OCI-LY7 (cell line): ENCODE results near the gene SMIM14. TPM values are rescaled to one million over a fixed set of nuclear protein-coding genes. Genes with fewer than 3 reads are reported as not detected.

Experiments
- BruUV-seq: library from RNA; stranded (reverse); fragments of 400-500 nt; replicated peaks from 2 replicates; lab custom pipeline; 2021; lab: Mats Ljungman, UMichigan
- CTCF ChIA-PET: fragments of 300-600 bp; sonication (Branson Sonifier 250); formaldehyde crosslinking; loops from one replicate; lab custom pipeline; 2022; ENCODE audit warnings: antibody characterized with exemption; ENCODE audit not compliant: unreplicated experiment; lab: Charles Lee
- POLR2A ChIA-PET: fragments of 300-600 bp; sonication (Branson Sonifier 250); formaldehyde crosslinking; loops from one replicate; lab custom pipeline; 2022; ENCODE audit warnings: antibody characterized with exemption; lab: Charles Lee
- DNase-seq: peaks from one replicate; pipeline ENCODE4 v3.0.0-alpha.2; 2015; ENCODE audit warnings: low spot score
- H2AFZ ChIP-seq: fragments of 200-600 bp; sonication (generic), shearing (Covaris generic); 2 replicates; pipeline ENCODE4 v1.6.1; 2014; ENCODE audit warnings: mild to moderate bottlenecking, antibody characterized with exemption, low read length, moderate library complexity
- H3K27ac ChIP-seq: fragments of 200-600 bp; sonication (generic); 2 replicates; pipeline ENCODE4 v1.5.1; 2014; ENCODE audit warnings: mixed run types, low read depth, mild to moderate bottlenecking, moderate library complexity, low read length, inconsistent platforms; ENCODE audit not compliant: poor library complexity, severe bottlenecking
- H3K36me3 ChIP-seq: fragments of 200-600 bp; sonication (generic); 2 replicates; pipeline ENCODE4 v1.6.1; 2014; ENCODE audit warnings: mild to moderate bottlenecking, antibody characterized with exemption, low read length, moderate library complexity, mixed read lengths; ENCODE audit not compliant: insufficient read depth
- H3K4me1 ChIP-seq: fragments of 200-600 bp; sonication (generic); 2 replicates; pipeline ENCODE4 v1.5.1; 2014; ENCODE audit warnings: mild to moderate bottlenecking, low read length; ENCODE audit not compliant: insufficient read depth, poor library complexity, severe bottlenecking
- H3K4me2 ChIP-seq: fragments of 200-600 bp; sonication (generic); 2 replicates; pipeline ENCODE4 v1.6.1; 2014; ENCODE audit warnings: mild to moderate bottlenecking, low read length
- H3K4me3 ChIP-seq: fragments of 200-600 bp; sonication (generic); 2 replicates; pipeline ENCODE4 v1.5.1; 2014; ENCODE audit warnings: mild to moderate bottlenecking, low read depth, low read length; ENCODE audit not compliant: poor library complexity, severe bottlenecking
- H3K79me2 ChIP-seq: fragments of 200-600 bp; sonication (generic); 2 replicates; pipeline ENCODE4 v1.6.1; 2016; ENCODE audit warnings: low read depth, mild to moderate bottlenecking, low read length, moderate library complexity, mixed read lengths; ENCODE audit not compliant: insufficient read depth
- H3K9me2 ChIP-seq: fragments of 200-600 bp; sonication (generic); 2 replicates; pipeline ENCODE4 v1.6.1; 2016; ENCODE audit warnings: mild to moderate bottlenecking, low read length, mixed read lengths; ENCODE audit not compliant: insufficient read depth
- H3K9me3 ChIP-seq: fragments of 200-600 bp; sonication (generic); 2 replicates; pipeline ENCODE4 v1.6.1; 2014; ENCODE audit warnings: mild to moderate bottlenecking, mixed run types, low read length, mixed read lengths
- H4K20me1 ChIP-seq: fragments of 200-600 bp; sonication (generic); 2 replicates; pipeline ENCODE4 v1.6.1; 2014; ENCODE audit warnings: mild to moderate bottlenecking, antibody characterized with exemption, low read length, moderate library complexity, mixed read lengths; ENCODE audit not compliant: insufficient read depth
- CTCF ChIP-seq: fragments of 200-600 bp; sonication (generic); conservative IDR thresholded peaks from 2 replicates; pipeline ENCODE4 v1.5.1; 2014; ENCODE audit warnings: mild to moderate bottlenecking, antibody characterized with exemption, low read length, moderate library complexity, mixed read lengths
- EZH2phosphoT487 ChIP-seq: fragments of 200-600 bp; sonication (generic); IDR thresholded peaks from 2 replicates; pipeline ENCODE4 v1.6.1; 2018; ENCODE audit warnings: low read depth, borderline replicate concordance, mild to moderate bottlenecking, mixed run types, antibody characterized with exemption, low read length, moderate library complexity, mixed read lengths
- intact Hi-C: fragments of 100-400 bp; cut with micrococcal nuclease; formaldehyde crosslinking; loops from one replicate; pipeline ENCODE4 v1.10.0; 2022; ENCODE audit not compliant: unreplicated experiment
- total RNA-seq, 2 experiments: library from RNA; depleted of rRNA in 1 of 2; stranded (reverse); fragments of >200 nt in 1 of 2; shearing (Covaris generic) in 1 of 2; gene quantifications; 2 replicates each; pipeline ENCODE4 v1.2.3, GENCODE V29; 2014 to 2022

SMIM14 gene
- total RNA-seq, 2 experiments from 2014 or later = 1.8 TPM; not detected in 1

DNA sequence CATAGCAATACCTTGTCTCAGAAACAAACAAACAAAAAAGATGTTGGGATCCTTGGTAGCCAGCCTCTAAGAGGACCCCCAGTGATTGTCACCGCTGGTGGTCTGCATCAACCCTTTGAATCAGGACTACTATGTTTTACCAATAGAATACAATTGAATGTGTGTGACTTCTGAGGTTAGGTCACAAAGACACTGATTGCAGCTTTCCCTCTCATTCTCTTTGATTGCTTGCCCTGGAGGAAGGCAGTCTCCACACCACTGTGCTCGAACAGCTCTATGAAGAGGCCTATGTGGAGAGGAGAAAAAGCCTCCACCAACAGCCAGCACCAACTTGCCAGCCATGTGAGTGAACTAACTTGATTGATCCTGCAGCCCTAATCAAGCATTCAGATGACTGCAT is 2.8 kb upstream of the SMIM14 start:
- POLR2A ChIA-PET = interaction anchor here (0.7 to 1.2 kb wide), 6 partner anchors 10 to 1970 kb away, joined by 3 to 6 read pairs (median 3); no protein-coding TSS in a partner anchor
- H3K4me3 ChIP-seq = no peak overlapping the region
- BruUV-seq = no TSS peak

DNA sequence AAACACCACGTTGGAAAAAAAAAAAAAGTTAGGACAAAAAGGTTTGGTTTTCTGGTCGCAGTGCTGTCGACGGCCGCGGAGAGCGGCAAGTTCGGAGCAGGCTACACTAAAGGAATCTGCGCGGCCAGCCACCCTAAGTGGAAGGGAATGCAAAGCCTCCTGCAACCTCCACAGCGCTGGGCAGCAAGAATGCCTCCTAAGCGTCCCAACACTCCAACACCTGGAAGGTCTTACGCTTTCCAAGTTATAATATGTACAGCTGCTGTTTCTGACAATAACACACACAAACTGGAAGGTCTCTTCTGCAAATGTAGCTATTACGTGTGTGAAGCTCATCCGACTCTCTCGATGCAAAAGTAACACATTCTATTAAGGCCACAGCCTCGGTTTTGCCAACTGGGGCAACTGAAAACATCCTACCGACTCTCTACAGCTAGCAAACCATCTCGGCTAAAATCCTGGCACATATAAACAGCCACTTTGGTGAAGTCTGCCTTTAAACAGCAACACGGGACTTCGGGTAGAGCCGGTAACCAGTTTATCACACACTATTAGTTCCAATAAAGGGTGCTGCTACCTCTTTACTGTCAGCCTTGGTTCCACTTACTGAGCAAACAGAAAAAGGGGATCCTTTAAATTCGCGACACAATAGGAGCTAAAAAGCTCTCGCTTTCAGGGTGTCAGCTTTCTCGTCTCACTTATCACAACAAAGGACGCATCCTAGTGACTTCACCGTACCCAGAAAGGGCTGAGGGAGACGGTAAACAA is 895 bp downstream of the SMIM14 start:
- ChIA-PET CTCF (interaction anchor here (0.6 kb wide), 1 partner anchor 440 kb away, joined by 5 read pairs; no protein-coding TSS in a partner anchor), POLR2A (interaction anchor here (0.6 to 1.9 kb wide), 4 partner anchors 8 to 420 kb away, joined by 3 to 6 read pairs (median 4); no protein-coding TSS in a partner anchor)
- no peaks in the 10 kb centered on the region for H4K20me1 ChIP-seq
- H3K36me3 ChIP-seq = no peaks in the 10 kb centered on the region
- BruUV-seq = TSS peak; percentile 69
- H3K9me3 ChIP-seq = no peaks in the 10 kb centered on the region
- H3K4me2 ChIP-seq = peak overlapping the region; percentile 87
- peak overlapping the region; percentile 16; the same call in 1 of the 2 replicates for H2AFZ ChIP-seq
- no peaks in the 10 kb centered on the region for H3K79me2 ChIP-seq
- no peak overlapping the region for H3K27ac ChIP-seq
- H3K9me2 ChIP-seq = no peaks in the 10 kb centered on the region
- DNase-seq = no peak
- H3K4me1 ChIP-seq = peaks cover 22% of the 10 kb centered on the region
- H3K4me3 ChIP-seq = peak overlapping the region; percentile 68
- intact Hi-C loops = loop anchor here (5.0 to 10.0 kb wide), 2 partner anchors 110 to 173 kb away; partner anchors contain the start of gene UGDH
- TF ChIP-seq EZH2phosphoT487 = peak; percentile 97
- TF ChIP-seq CTCF = no peak

More for the DNA sequence above, 2.8 kb upstream of the SMIM14 start:
- intact Hi-C loops = no loop called here
- Histone ChIP-seq H3K4me2 (no peak overlapping the region), H3K4me1 (peaks cover 18% of the 10 kb centered on the region), H2AFZ (no peak overlapping the region), H3K36me3 (no peaks in the 10 kb centered on the region), H3K9me3 (no peaks in the 10 kb centered on the region), H3K9me2 (no peaks in the 10 kb centered on the region), H3K79me2 (no peaks in the 10 kb centered on the region), H3K27ac (no peak overlapping the region), H4K20me1 (no peaks in the 10 kb centered on the region)
- TF ChIP-seq EZH2phosphoT487 = no peak
- no peak for TF ChIP-seq CTCF
- CTCF ChIA-PET = no interaction called here
- no peak for DNase-seq
